Measurements from ENCODE around the gene FGF23. TPM values are rescaled to one million over a fixed set of nuclear protein-coding genes. Genes with fewer than 3 reads are reported as not detected.
"Not testable (repeated sequence)": the region's sequence is repeated elsewhere in the genome, so short reads cannot be mapped to it uniquely, and the experiment has no call there.

FGF23 gene
- total and polyA plus RNA-seq, 2 donors, result 0.05 to 0.27 TPM

DNA sequence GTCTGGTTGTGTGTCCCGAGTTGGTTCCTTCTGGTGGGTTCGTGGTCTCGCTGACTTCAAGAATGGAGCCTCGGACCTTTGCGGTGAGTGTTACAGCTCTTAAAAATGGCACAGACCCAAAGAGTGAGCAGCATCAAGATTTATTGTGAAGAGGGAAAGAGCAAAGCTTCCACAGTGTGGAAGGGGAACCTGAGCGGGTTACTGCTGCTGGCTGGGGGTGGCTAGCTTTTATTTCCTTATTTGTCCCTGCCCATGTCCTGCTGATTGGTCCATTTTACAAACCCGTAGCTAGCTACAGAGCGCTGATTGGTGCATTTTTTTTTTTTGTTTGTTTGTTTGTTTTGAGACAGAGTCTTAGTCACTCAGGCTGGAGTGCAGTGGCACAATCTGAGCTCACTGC lies 36.8 kb upstream of the FGF23 start:
- DNase-seq (ENCODE audit: low read depth in 6 of 9, low spot score in 9 of 9), result no peak
- Histone ChIP-seq H3K36me3 (ENCODE audit: control insufficient read depth in 2 of 2, insufficient read depth in 2 of 2, low read length in 1 of 2) (no peaks in the 10 kb centered on the region), H3K27ac (ENCODE audit: low read depth in 1 of 2, low read length in 1 of 2) (no peak overlapping the region), H3K9me3 (ENCODE audit: control insufficient read depth in 2 of 2, insufficient read depth in 1 of 2, low read length in 1 of 2) (no peaks in the 10 kb centered on the region), H3K27me3 (ENCODE audit: control insufficient read depth in 2 of 2, insufficient read depth in 1 of 2, low read length in 1 of 2) (no peaks in the 10 kb centered on the region), H3K4me3 (ENCODE audit: low read length in 2 of 2) (no peak overlapping the region), H3K4me1 (ENCODE audit: control insufficient read depth in 2 of 2, insufficient read depth in 2 of 2, low read length in 2 of 2) (peaks cover 4 to 13% of the 10 kb centered on the region in 2 donors)
- WGBS, result 85% methylated on average over 8 of the region's 8 CpGs

DNA sequence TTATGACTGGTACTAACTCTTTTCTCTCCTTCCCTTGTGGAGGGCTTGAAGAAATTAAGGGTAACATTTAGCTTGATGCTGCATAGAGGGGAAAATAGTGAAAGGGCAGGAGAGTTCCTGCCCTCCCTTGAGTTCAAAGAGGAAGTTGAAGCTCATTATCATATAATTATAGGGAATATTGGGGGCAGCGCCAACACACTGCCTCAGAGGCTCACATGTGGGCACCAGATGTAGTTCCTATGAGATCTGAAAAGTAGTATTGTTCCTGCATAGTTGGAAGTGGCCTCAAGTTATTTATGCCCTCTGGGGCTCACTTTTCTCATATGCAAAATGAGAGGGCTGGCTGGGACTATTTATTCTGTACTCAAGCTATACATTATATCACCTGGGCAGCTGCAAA lies 33.0 kb upstream of the FGF23 start:
- H3K4me1 ChIP-seq (ENCODE audit: control insufficient read depth in 2 of 2, insufficient read depth in 2 of 2, low read length in 2 of 2), result peaks cover 4 to 13% of the 10 kb centered on the region in 2 donors
- 92% methylated on average over 1 of the region's 1 CpG for WGBS
- H3K9me3 ChIP-seq (ENCODE audit: control insufficient read depth in 2 of 2, insufficient read depth in 1 of 2, low read length in 1 of 2), result no peaks in the 10 kb centered on the region

DNA sequence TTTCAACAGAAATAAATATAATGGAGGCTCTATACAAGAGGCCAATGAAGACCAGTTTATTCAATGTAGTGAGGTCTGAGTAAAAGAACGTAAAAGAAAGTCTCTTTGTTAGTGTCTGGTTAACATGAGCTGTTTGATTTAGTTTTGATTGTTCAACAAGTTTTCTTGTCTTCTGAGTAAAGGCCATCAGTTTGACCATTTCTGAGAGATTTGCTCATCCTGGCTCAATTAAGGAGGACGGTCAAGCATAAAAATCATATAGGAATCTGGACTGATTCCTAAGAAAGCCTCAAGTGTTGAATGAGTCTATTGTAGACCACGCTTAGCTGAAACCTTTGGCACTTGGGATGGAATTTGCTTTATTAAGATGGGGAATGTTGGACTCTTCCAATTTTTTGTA lies 32.5 kb upstream of the FGF23 start:
- Histone ChIP-seq H3K27me3 (ENCODE audit: control insufficient read depth in 2 of 2, insufficient read depth in 1 of 2, low read length in 1 of 2) (no peaks in the 10 kb centered on the region), H3K27ac (ENCODE audit: low read depth in 1 of 2, low read length in 1 of 2) (no peak overlapping the region), H3K4me3 (ENCODE audit: low read length in 2 of 2) (no peak overlapping the region), H3K36me3 (ENCODE audit: control insufficient read depth in 2 of 2, insufficient read depth in 2 of 2, low read length in 1 of 2) (no peaks in the 10 kb centered on the region), H3K4me1 (ENCODE audit: control insufficient read depth in 2 of 2, insufficient read depth in 2 of 2, low read length in 2 of 2) (peaks cover 4 to 13% of the 10 kb centered on the region in 2 donors), H3K9me3 (ENCODE audit: control insufficient read depth in 2 of 2, insufficient read depth in 1 of 2, low read length in 1 of 2) (no peaks in the 10 kb centered on the region)
- WGBS, result 94% methylated on average over 3 of the region's 3 CpGs
- no peak for DNase-seq (ENCODE audit: low read depth in 6 of 9, low spot score in 9 of 9)

More for the DNA sequence above, 33.0 kb upstream of the FGF23 start:
- Histone ChIP-seq H3K36me3 (ENCODE audit: control insufficient read depth in 2 of 2, insufficient read depth in 2 of 2, low read length in 1 of 2) (no peaks in the 10 kb centered on the region), H3K27ac (ENCODE audit: low read depth in 1 of 2, low read length in 1 of 2) (no peak overlapping the region), H3K4me3 (ENCODE audit: low read length in 2 of 2) (no peak overlapping the region), H3K27me3 (ENCODE audit: control insufficient read depth in 2 of 2, insufficient read depth in 1 of 2, low read length in 1 of 2) (no peaks in the 10 kb centered on the region)
- DNase-seq (ENCODE audit: low read depth in 6 of 9, low spot score in 9 of 9), result no peak

DNA sequence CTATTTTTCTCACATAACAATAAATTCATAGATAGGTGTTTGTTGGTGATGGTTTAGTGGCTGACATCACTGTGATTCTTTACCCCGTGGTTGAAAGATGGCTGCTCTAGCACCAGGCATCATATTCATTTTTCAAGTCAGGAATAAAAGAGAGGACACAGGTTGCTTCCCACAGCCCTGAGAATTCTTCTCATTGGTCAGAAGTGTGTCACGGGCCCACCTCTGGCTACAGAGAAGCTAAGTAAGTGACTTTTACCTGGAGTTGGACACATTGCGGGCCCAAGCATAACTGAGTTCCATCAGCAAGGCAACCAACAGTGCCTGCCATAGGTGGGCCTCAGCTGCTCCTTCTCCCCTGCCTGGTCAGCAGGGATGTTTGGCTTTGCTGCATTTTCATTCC lies 27.6 kb upstream of the FGF23 start:
- Histone ChIP-seq H3K9me3 (ENCODE audit: control insufficient read depth in 2 of 2, insufficient read depth in 1 of 2, low read length in 1 of 2) (no peaks in the 10 kb centered on the region), H3K4me1 (ENCODE audit: control insufficient read depth in 2 of 2, insufficient read depth in 2 of 2, low read length in 2 of 2) (no peaks in the 10 kb centered on the region), H3K36me3 (ENCODE audit: control insufficient read depth in 2 of 2, insufficient read depth in 2 of 2, low read length in 1 of 2) (no peaks in the 10 kb centered on the region), H3K27ac (ENCODE audit: low read depth in 1 of 2, low read length in 1 of 2) (no peak overlapping the region), H3K27me3 (ENCODE audit: control insufficient read depth in 2 of 2, insufficient read depth in 1 of 2, low read length in 1 of 2) (no peaks in the 10 kb centered on the region), H3K4me3 (ENCODE audit: low read length in 2 of 2) (no peak overlapping the region)
- WGBS, result 97% methylated on average over 3 of the region's 3 CpGs
- DNase-seq (ENCODE audit: low read depth in 6 of 9, low spot score in 9 of 9), result no peak

DNA sequence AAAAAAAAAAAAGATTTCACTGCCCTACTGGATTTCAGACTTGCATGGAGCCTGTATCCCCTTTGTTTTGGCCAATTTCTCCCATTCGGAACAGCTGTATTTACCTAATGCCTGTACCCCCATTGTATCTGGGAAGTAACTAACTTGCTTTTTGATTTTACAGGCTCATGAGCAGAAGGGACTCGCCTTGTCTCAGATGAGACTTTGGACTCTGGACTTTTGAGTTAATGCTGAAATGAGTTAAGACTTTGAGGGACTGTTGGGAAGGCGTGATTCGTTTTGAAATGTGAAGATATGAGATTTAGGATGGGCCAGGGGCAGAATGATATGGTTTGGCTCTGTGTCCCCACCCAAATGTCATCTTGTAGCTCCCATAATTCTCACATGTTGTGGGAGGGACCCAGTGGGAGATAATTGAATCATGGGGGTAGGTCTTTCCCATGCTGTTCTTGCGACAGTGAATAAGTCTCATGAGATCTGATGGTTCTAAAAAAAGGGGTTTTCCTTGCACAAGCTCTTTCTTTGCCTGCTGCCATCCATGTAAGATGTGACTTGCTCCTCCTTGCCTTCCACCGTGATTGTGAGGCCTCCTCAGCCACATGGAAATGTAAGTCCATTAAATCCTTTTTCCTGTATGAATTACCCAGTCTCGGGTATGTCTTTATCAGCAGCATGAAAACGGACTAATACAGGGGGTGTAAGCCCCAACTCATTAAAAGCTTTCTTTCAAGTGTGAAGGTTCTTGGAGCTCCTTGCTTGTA lies 25.5 kb upstream of the FGF23 start:
- WGBS, result 96% methylated on average over 8 of the region's 8 CpGs
- not testable (repeated sequence) for H3K27me3 ChIP-seq (ENCODE audit: control insufficient read depth in 2 of 2, insufficient read depth in 1 of 2, low read length in 1 of 2); H3K9me3 ChIP-seq (ENCODE audit: control insufficient read depth in 2 of 2, insufficient read depth in 1 of 2, low read length in 1 of 2); H3K27ac ChIP-seq (ENCODE audit: low read depth in 1 of 2, low read length in 1 of 2); DNase-seq (ENCODE audit: low read depth in 6 of 9, low spot score in 9 of 9); H3K4me3 ChIP-seq (ENCODE audit: low read length in 2 of 2); H3K4me1 ChIP-seq (ENCODE audit: control insufficient read depth in 2 of 2, insufficient read depth in 2 of 2, low read length in 2 of 2); H3K36me3 ChIP-seq (ENCODE audit: control insufficient read depth in 2 of 2, insufficient read depth in 2 of 2, low read length in 1 of 2)

DNA sequence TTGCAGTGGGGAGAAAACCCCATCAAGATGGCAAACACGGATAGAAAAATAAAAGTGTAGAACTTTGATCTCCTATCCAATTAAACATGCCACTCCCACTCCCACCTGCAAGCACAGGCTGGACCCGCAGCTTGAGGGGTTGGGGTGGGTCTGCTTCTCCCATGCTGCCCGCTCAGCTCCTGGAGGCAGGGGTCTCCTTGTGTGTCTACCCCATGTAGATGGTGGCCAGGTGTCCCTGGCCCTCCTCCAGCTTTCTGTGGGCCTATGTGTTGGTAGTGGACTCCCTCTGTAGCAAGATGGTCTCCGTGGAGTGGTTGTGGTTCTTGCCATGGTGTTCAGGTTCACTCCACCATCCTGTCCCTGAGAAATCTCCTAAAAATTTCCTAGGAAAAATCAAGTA lies 23.5 kb upstream of the FGF23 start:
- DNase-seq (ENCODE audit: low read depth in 6 of 9, low spot score in 9 of 9), result no peak
- 95% methylated on average over 4 of the region's 4 CpGs for WGBS
- Histone ChIP-seq H3K27me3 (ENCODE audit: control insufficient read depth in 2 of 2, insufficient read depth in 1 of 2, low read length in 1 of 2) (no peaks in the 10 kb centered on the region), H3K9me3 (ENCODE audit: control insufficient read depth in 2 of 2, insufficient read depth in 1 of 2, low read length in 1 of 2) (no peaks in the 10 kb centered on the region), H3K27ac (ENCODE audit: low read depth in 1 of 2, low read length in 1 of 2) (no peak overlapping the region), H3K4me3 (ENCODE audit: low read length in 2 of 2) (no peak overlapping the region), H3K36me3 (ENCODE audit: control insufficient read depth in 2 of 2, insufficient read depth in 2 of 2, low read length in 1 of 2) (no peaks in the 10 kb centered on the region), H3K4me1 (ENCODE audit: control insufficient read depth in 2 of 2, insufficient read depth in 2 of 2, low read length in 2 of 2) (no peaks in the 10 kb centered on the region)

DNA sequence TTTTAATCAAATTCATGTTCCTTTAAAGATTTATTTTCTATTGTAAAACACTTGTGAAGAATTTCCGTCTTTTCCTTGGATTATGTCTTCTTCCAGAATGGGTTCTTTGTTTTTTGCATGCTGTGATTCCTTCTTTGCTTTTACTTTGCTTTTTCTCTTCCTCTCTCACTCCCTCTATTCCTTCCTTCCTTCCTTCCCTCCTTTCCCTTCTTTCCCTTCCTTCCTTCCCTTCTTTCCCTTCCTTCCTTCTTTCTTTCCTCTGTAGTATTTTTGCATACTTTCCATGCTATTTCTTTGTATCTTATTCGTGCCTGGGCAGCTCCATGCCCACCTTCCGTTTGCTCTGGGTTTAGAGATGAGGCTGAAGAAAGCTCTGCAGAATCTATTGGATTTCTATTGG lies 21.6 kb upstream of the FGF23 start:
- 93% methylated on average over 3 of the region's 3 CpGs for WGBS
- DNase-seq (ENCODE audit: low read depth in 6 of 9, low spot score in 9 of 9), result no peak

DNA sequence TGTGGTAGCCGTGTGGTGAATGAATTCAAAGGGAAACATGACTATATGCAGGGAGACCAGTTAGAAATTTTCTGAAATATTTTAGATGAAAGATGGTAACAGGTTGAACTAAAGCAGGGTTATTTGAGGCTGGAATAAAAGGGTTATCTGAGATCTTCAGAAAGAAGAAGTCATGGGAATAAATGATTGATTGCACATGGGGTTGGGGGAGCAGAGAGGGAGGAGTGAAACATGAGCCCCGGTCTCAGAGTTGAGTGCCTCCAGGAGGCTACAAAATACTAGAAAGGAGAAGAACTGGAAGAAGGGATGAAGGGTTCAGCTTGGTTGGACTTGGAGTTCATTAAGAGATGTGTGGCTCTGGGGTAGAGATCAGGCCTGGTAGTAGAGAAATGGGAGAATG lies 16.3 kb upstream of the FGF23 start:
- Histone ChIP-seq H3K4me1 (ENCODE audit: control insufficient read depth in 2 of 2, insufficient read depth in 2 of 2, low read length in 2 of 2) (peaks cover 0 to 7% of the 10 kb centered on the region in 2 donors), H3K27ac (ENCODE audit: low read depth in 1 of 2, low read length in 1 of 2) (no peak overlapping the region), H3K36me3 (ENCODE audit: control insufficient read depth in 2 of 2, insufficient read depth in 2 of 2, low read length in 1 of 2) (no peaks in the 10 kb centered on the region), H3K27me3 (ENCODE audit: control insufficient read depth in 2 of 2, insufficient read depth in 1 of 2, low read length in 1 of 2) (peaks cover 0 to 6% of the 10 kb centered on the region in 2 donors), H3K4me3 (ENCODE audit: low read length in 2 of 2) (no peak overlapping the region), H3K9me3 (ENCODE audit: control insufficient read depth in 2 of 2, insufficient read depth in 1 of 2, low read length in 1 of 2) (no peaks in the 10 kb centered on the region)
- no peak for DNase-seq (ENCODE audit: low read depth in 6 of 9, low spot score in 9 of 9)
- WGBS, result 77% methylated on average over 2 of the region's 2 CpGs

More for the DNA sequence above, 21.6 kb upstream of the FGF23 start:
- Histone ChIP-seq H3K4me3 (ENCODE audit: low read length in 2 of 2) (no peak overlapping the region), H3K9me3 (ENCODE audit: control insufficient read depth in 2 of 2, insufficient read depth in 1 of 2, low read length in 1 of 2) (no peaks in the 10 kb centered on the region), H3K36me3 (ENCODE audit: control insufficient read depth in 2 of 2, insufficient read depth in 2 of 2, low read length in 1 of 2) (no peaks in the 10 kb centered on the region), H3K27me3 (ENCODE audit: control insufficient read depth in 2 of 2, insufficient read depth in 1 of 2, low read length in 1 of 2) (no peaks in the 10 kb centered on the region), H3K27ac (ENCODE audit: low read depth in 1 of 2, low read length in 1 of 2) (no peak overlapping the region), H3K4me1 (ENCODE audit: control insufficient read depth in 2 of 2, insufficient read depth in 2 of 2, low read length in 2 of 2) (no peaks in the 10 kb centered on the region)

DNA sequence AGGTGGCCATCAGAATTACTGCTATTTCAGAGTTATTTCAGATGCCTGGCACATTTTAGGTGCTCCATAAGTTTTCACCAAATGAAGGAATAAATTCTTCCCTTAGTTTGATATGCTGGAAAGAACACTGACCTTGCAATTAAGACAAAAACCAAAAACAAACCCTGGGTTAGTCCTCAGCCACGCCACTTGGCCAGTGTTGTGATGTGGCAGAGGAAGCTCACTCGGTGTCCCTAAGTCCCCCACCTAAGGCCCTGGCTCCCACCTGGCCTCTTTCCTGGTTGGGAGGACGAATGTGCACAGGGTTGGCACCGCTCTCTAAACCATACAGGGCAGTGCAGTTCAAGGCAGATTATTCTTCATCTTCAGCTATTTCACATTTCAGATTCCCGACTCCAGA lies 13.7 kb upstream of the FGF23 start:
- Histone ChIP-seq H3K27me3 (ENCODE audit: control insufficient read depth in 2 of 2, insufficient read depth in 1 of 2, low read length in 1 of 2) (peaks cover 0 to 6% of the 10 kb centered on the region in 2 donors), H3K4me3 (ENCODE audit: low read length in 2 of 2) (no peak overlapping the region), H3K9me3 (ENCODE audit: control insufficient read depth in 2 of 2, insufficient read depth in 1 of 2, low read length in 1 of 2) (no peaks in the 10 kb centered on the region), H3K27ac (ENCODE audit: low read depth in 1 of 2, low read length in 1 of 2) (no peak overlapping the region), H3K36me3 (ENCODE audit: control insufficient read depth in 2 of 2, insufficient read depth in 2 of 2, low read length in 1 of 2) (no peaks in the 10 kb centered on the region), H3K4me1 (ENCODE audit: control insufficient read depth in 2 of 2, insufficient read depth in 2 of 2, low read length in 2 of 2) (peaks cover 0 to 7% of the 10 kb centered on the region in 2 donors)
- 87% methylated on average over 5 of the region's 5 CpGs for WGBS
- DNase-seq (ENCODE audit: low read depth in 6 of 9, low spot score in 9 of 9), result no peak

Data from thymus (tissue), 11 donors.